ENCODE results near the gene ODF2L. TPM values are rescaled to one million over a fixed set of nuclear protein-coding genes. Genes with fewer than 3 reads are reported as not detected.

Gene ODF2L
- total RNA-seq, 2 experiments from 2014 or later, result 68.1 to 71.2 TPM

DNA sequence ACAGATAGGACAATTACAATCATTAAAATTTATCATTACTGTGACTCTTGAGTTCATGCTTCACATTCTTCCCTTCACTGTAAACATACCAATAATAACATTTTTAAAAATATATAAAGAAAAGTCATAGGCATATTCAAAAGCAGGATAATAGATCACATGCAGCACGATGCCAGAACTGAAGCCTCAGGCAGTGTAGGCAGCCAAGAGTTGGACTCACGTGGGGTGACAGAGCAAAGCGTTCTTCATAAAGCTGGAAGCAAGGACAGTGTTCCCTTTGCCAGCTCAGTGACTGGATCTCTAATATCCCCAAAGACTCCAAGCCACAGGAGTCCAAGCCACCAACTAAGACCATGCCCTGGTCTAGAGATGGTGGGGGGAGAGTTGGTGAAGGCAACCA, 77.7 kb downstream of the ODF2L start:
- TF ChIP-seq CTCF (IDR thresholded peaks at IDR 0.05), result no peak
- ATAC-seq (ENCODE audit: poor library complexity), result no peak
- H3K4me3 ChIP-seq (ENCODE audit: low read length), result no peak overlapping the region
- H3K27ac ChIP-seq (ENCODE audit: low read depth in 1 of 2, low read length in 2 of 2), result no peak overlapping the region
- no peaks in the 10 kb centered on the region for H3K36me3 ChIP-seq (ENCODE audit: insufficient read depth, low read length)
- intact Hi-C loops (cut with DNase I, micrococcal nuclease), result no loop called here
- H3K36me3 Mint-ChIP-seq (ENCODE audit: low read depth), result no peaks in the 10 kb centered on the region
- no peaks in the 10 kb centered on the region for H3K27me3 Mint-ChIP-seq
- ChIA-PET POLR2A (no interaction called here), CTCF (no interaction called here)
- H3K4me1 Mint-ChIP-seq (ENCODE audit: low read depth), result no peaks in the 10 kb centered on the region
- DNase-seq, result no peak
- no peaks in the 10 kb centered on the region for H3K27me3 ChIP-seq (ENCODE audit: control insufficient read depth in 1 of 2, insufficient read depth in 2 of 2, low read length in 2 of 2)
- no peaks in the 10 kb centered on the region for H3K4me1 ChIP-seq (ENCODE audit: insufficient read depth, low read length)
- H3K4me3 Mint-ChIP-seq, result no peak overlapping the region
- no peak overlapping the region for H3K27ac Mint-ChIP-seq
- no peaks in the 10 kb centered on the region for H3K9me3 Mint-ChIP-seq
- H3K9me3 ChIP-seq (ENCODE audit: control insufficient read depth in 1 of 2, insufficient read depth in 1 of 2, low read length in 2 of 2), result no peaks in the 10 kb centered on the region

DNA sequence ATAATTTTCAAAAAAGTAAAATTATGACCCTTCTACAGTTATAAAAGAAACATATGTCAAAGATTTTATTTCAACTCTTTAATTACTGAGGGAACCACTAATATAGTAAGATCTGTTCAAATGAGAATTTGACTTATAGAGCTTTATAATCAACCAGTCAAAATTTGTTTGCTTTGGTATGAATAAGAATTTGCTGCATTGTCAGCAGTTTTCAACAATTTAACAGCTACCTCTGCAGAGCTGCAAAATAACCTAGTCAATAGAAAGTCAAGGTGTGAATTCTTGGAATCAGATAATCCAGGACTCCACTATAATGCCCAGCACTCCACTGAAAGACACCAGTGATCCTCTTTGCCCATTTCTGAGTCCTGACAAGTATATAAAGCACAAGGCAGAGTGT, 78.2 kb downstream of the ODF2L start:
- H3K36me3 Mint-ChIP-seq (ENCODE audit: low read depth), result no peaks in the 10 kb centered on the region
- no peaks in the 10 kb centered on the region for H3K27me3 ChIP-seq (ENCODE audit: control insufficient read depth in 1 of 2, insufficient read depth in 2 of 2, low read length in 2 of 2)
- H3K9me3 ChIP-seq (ENCODE audit: control insufficient read depth in 1 of 2, insufficient read depth in 1 of 2, low read length in 2 of 2), result no peaks in the 10 kb centered on the region
- H3K4me1 ChIP-seq (ENCODE audit: insufficient read depth, low read length), result no peaks in the 10 kb centered on the region
- no peaks in the 10 kb centered on the region for H3K9me3 Mint-ChIP-seq
- ATAC-seq (ENCODE audit: poor library complexity) (no peak), DNase-seq (no peak)
- POLR2A ChIA-PET, result no interaction called here
- no peaks in the 10 kb centered on the region for H3K27me3 Mint-ChIP-seq
- no peak overlapping the region for H3K27ac Mint-ChIP-seq
- H3K4me1 Mint-ChIP-seq (ENCODE audit: low read depth), result no peaks in the 10 kb centered on the region
- intact Hi-C loops (cut with DNase I, micrococcal nuclease), result no loop called here
- CTCF ChIA-PET, result no interaction called here
- H3K36me3 ChIP-seq (ENCODE audit: insufficient read depth, low read length), result no peaks in the 10 kb centered on the region
- no peak overlapping the region for H3K4me3 ChIP-seq (ENCODE audit: low read length)
- no peak for TF ChIP-seq CTCF (IDR thresholded peaks at IDR 0.05)
- H3K27ac ChIP-seq (ENCODE audit: low read depth in 1 of 2, low read length in 2 of 2), result no peak overlapping the region
- no peak overlapping the region for H3K4me3 Mint-ChIP-seq

DNA sequence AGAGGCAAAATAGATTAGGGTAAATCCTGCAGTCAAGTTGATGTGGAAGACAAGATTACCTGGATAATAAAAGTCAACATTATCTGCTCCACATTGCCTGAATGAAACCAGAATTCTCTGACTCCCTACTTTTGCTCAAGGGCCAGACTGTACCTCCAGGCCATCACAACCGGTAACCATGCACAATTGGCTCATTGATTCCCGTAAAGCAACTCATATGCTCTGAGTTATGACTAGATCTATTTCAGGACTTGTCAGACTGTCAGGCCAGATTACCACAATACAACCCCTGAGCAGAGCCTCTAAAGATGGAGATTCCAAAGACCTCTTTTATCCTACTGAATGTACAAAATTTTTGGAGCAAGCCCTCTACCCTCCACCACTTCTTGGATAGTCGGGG, 90.4 kb downstream of the ODF2L start:
- intact Hi-C loops (cut with DNase I, micrococcal nuclease), result no loop called here
- Histone ChIP-seq H3K36me3 (ENCODE audit: insufficient read depth, low read length) (no peaks in the 10 kb centered on the region), H3K4me1 (ENCODE audit: insufficient read depth, low read length) (no peaks in the 10 kb centered on the region), H3K27ac (ENCODE audit: low read depth in 1 of 2, low read length in 2 of 2) (no peak overlapping the region), H3K9me3 (ENCODE audit: control insufficient read depth in 1 of 2, insufficient read depth in 1 of 2, low read length in 2 of 2) (no peaks in the 10 kb centered on the region), H3K27me3 (ENCODE audit: control insufficient read depth in 1 of 2, insufficient read depth in 2 of 2, low read length in 2 of 2) (no peaks in the 10 kb centered on the region), H3K4me3 (ENCODE audit: low read length) (no peak overlapping the region)
- Mint-ChIP-seq H3K27me3 (no peaks in the 10 kb centered on the region), H3K4me3 (no peak overlapping the region), H3K27ac (no peak overlapping the region), H3K4me1 (ENCODE audit: low read depth) (no peaks in the 10 kb centered on the region), H3K9me3 (peaks cover 7% of the 10 kb centered on the region), H3K36me3 (ENCODE audit: low read depth) (no peaks in the 10 kb centered on the region)
- no peak for DNase-seq
- POLR2A ChIA-PET, result no interaction called here
- TF ChIP-seq CTCF (IDR thresholded peaks at IDR 0.05), result no peak
- ATAC-seq (ENCODE audit: poor library complexity), result no peak
- CTCF ChIA-PET, result no interaction called here

All from CD4-positive, alpha-beta T cell (primary cell).